ENCODE results near the gene SPEF1.

DNA sequence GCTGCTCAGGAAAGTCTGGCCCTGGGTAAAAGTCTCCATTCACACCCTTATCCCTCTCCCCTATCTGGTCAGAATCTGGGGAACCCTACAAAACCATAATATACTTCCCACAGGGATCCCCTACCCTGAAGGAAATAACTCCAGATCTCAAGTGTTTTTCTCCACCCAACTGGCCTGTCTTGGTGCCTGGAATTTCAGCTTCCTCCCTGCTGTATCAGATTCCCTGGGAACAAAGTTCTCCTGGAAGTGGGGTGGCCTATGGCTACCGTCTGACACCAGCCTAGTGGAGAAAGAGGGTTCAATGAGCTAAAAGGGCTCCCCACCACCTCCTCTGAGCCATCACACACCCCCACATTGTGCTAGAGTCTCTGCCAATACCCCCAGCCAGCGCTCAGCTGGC is 33.8 kb downstream of the SPEF1 start:
- TF ChIP-seq, protein P1, sequence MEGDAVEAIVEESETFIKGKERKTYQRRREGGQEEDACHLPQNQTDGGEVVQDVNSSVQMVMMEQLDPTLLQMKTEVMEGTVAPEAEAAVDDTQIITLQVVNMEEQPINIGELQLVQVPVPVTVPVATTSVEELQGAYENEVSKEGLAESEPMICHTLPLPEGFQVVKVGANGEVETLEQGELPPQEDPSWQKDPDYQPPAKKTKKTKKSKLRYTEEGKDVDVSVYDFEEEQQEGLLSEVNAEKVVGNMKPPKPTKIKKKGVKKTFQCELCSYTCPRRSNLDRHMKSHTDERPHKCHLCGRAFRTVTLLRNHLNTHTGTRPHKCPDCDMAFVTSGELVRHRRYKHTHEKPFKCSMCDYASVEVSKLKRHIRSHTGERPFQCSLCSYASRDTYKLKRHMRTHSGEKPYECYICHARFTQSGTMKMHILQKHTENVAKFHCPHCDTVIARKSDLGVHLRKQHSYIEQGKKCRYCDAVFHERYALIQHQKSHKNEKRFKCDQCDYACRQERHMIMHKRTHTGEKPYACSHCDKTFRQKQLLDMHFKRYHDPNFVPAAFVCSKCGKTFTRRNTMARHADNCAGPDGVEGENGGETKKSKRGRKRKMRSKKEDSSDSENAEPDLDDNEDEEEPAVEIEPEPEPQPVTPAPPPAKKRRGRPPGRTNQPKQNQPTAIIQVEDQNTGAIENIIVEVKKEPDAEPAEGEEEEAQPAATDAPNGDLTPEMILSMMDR (conservative IDR thresholded peaks at IDR 0.05), result no peak
- TF ChIP-seq ZFX (IDR thresholded peaks at IDR 0.05), result no peak
